DMS53 treated with DMSO at 0.1 percent for 48 hours (cell line): Measurements from ENCODE around the gene DGKE.

ENCODE experiments used
- DNase-seq: peaks from one replicate; lab custom pipeline; 2025; ENCODE audit not compliant: unreplicated experiment; lab: John Stamatoyannopoulos, UW

DGKE gene

GRCh38 chr17:56845934-56846333 is 12.0 kb downstream of the DGKE start:
- DNase-seq: no peak

- DNase-seq: no peak
Measured at GRCh38 chr17:56847106-56847505, 13.2 kb downstream of the DGKE start.

DNA sequence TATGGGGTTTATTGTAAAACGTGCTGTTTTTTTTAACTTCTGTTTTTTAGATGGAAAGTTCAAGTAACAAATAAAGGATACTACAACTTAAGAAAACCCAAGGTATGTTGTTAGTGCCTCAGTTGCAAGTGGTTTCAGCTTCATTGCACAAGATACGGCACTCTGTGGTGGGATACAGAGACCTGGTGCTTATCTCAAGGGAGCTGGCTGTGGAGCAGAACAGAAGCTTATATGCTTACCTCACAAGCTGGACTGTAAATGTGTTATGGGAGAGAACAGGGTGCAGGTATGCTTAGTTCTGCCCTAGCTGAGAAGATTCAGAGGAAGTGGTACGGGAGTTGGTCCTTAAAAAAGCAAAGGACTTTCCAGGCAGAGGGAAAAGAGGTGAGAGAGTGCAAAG is 15.2 kb downstream of the DGKE start:
- no peak for DNase-seq

- no peak for DNase-seq
Measured at GRCh38 chr17:56850591-56850990, 16.6 kb downstream of the DGKE start.

GRCh38 chr17:56851008-56851407 is 17.1 kb downstream of the DGKE start:
- DNase-seq: no peak

DNA sequence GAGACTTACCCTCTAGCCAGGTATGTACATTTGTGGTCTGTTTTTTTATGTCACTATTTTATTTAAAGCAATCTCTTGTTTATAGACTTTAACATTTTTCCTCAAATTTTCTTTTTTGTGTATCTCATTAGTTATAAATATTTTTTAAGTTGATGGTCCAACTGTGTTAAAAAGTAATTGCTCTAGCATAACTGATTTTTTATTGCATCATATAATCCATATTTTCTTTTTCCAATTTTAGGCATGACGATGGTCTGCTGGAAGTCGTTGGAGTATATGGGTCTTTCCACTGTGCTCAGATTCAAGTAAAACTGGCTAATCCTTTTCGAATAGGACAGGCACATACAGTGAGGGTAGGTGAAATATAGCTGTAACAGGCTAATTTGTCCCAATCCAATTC is 27.9 kb downstream of the DGKE start:
- DNase-seq: no peak

GRCh38 chr17:56863974-56864373 is 30.0 kb downstream of the DGKE start:
- DNase-seq: no peak

DNA sequence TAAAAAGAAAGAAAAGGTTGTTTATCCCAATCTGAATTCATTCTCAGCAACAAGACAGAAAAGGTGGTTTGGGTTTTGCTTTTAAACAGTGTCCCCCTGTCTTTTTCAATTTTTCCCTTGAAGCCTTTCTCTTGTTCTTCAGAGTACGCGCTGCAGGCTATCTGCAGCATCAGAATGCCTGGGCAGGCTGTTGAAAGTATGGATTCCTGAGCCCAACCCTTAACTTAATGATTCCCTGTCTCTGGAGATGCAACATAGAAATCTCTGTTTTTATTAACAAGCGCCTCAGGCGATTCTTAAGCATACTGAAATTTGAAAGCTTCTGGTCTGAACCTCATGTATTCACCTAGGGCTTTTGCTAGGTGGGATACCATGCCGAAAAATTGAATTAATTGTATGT is 32.1 kb downstream of the DGKE start:
- no peak for DNase-seq

DNA sequence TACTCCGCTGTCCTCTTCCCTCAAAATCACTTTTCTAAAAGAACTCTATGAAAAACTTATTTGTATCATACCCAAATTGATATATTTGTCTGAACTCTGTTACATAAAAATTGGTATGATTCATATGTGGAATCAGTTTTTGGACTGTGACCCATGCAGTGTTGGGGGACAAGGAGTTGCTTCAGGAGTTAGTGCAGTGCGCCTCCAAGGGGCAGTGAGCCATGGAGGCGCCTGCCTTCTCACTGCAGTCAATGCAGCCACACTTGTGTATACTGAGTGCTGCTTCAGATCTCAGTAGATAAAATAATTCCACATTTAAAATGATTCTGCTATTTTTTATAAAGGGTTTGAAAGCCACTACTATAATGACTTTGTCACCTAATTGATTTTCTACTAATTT is 32.5 kb downstream of the DGKE start:
- DNase-seq: no peak

DNA sequence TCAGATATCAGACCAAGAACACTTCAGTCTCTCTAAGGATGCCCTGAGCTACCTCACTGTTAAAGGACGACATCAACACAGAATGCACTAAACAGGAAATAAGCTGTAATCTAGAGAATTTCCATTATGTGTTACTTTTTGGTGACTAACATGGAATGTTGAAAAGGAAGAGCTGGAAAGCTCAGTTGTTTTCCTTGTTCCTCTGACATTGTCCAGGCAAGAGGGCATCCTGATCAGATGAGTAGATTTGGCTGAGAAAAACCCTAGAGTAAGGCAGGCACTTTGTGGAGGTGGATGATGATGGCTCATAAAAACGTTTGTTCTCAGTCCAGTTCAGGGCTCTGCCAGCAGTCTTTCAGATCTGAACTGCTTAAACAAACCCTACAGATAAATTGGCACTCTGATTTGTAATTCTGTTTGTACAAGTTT is 34.0 kb downstream of the DGKE start:
- DNase-seq: no peak

DNA sequence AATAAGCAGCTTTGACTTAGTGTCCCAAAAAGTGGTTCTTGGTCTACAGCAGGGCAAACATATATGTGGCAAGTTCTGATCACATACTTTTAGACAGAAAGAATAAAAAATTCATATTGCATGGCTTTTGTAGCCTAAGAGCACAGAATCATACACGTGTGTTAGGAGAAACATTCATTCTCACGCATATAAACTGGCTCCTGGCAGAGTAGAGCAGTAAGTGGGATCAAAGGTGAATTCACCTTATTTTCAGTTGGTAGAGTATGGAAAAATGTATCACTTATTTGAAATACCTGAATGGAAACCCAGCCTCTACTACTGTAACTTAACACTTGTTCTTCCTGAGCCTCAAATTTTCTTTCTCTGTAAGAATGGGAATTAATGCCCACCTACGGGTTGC is 34.8 kb downstream of the DGKE start:
- DNase-seq: no peak

- DNase-seq: no peak
Measured at GRCh38 chr17:56870081-56870651, 36.2 kb downstream of the DGKE start.

GRCh38 chr17:56876766-56877179 is 42.8 kb downstream of the DGKE start:
- no peak for DNase-seq

GRCh38 chr17:56879280-56879679 is 45.3 kb downstream of the DGKE start:
- DNase-seq: no peak

GRCh38 chr17:56880133-56880532 is 46.2 kb downstream of the DGKE start:
- DNase-seq: no peak

- no peak for DNase-seq
Measured at GRCh38 chr17:56880571-56880970, 46.6 kb downstream of the DGKE start.

- no peak for DNase-seq
Measured at GRCh38 chr17:56881685-56882295, 47.8 kb downstream of the DGKE start.

GRCh38 chr17:56883616-56884015 is 49.7 kb downstream of the DGKE start:
- no peak for DNase-seq

GRCh38 chr17:56884483-56885311 is 50.7 kb downstream of the DGKE start:
- no peak for DNase-seq

GRCh38 chr17:56885312-56885657 is 51.3 kb downstream of the DGKE start:
- no peak for DNase-seq

- no peak for DNase-seq
Measured at GRCh38 chr17:56886288-56886731, 52.4 kb downstream of the DGKE start.

DNA sequence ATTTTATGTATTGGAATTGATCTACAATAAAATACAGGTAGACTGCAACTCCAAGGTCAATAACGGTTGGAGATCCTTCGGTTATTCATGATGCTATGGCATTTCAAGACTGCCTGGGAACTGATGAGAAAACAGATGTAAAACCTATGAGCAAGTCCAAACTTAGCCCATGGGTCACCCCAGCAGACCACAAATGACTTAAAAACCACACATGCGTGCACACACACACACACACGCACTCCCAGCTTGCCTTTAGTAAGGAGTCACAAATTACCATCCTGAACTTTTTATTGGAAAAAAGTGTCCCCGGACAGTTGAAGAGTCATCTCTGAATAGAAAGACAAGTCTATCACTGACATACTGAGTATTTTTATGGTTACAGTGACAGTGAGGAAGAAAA is 53.2 kb downstream of the DGKE start:
- DNase-seq: no peak
